Testis (tissue), 2 donors: ENCODE data around the gene SPATA25.
"Not testable (repeated sequence)": the region's sequence is repeated elsewhere in the genome, so short reads cannot be mapped to it uniquely, and the experiment has no call there.

Experiments
- CTCF ChIP-seq, 3 experiments: fragments of 450-650 bp in 2 of 3; fragments of 200-600 bp in 1 of 3; sonication (generic) in 1 of 3; IDR thresholded peaks; one replicate each; pipeline ENCODE4 v1.5.1; 2016 to 2019; ENCODE audit warnings: antibody characterized with exemption in 3 of 3, mild to moderate bottlenecking in 2 of 3, moderate library complexity in 1 of 3
- POLR2A ChIP-seq: fragments of 450-650 bp; IDR thresholded peaks from one replicate; pipeline ENCODE4 v1.6.1; 2017; ENCODE audit warnings: antibody characterized with exemption, mild to moderate bottlenecking, moderate library complexity

DNA sequence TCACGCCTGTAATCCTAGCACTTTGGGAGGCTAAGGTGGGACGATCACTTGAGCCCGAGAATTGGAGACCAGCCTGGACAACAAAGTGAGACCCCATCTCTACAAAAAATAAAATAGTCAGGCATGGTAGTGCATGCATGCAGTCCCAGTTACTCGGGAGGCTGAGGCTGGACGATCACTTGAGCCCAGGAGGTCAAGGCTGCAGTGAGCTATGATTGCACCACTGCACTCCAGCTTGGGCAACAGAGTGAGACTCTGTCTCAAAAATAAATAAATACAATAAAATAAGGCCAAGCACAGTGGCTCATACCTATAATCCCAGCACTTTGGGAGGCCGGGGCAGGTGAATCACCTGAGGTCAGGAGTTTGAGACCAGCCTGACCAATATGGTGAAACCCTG is 13.9 kb upstream of the SPATA25 start:
- not testable (repeated sequence) for TF ChIP-seq CTCF (IDR thresholded peaks at IDR 0.05); POLR2A
